Subcutaneous abdominal adipose tissue (tissue), 5 donors: ENCODE results near the gene FBXL20.
"Not testable (repeated sequence)": the region's sequence is repeated elsewhere in the genome, so short reads cannot be mapped to it uniquely, and the experiment has no call there.

Experiments
- H3K27ac ChIP-seq: one replicate; pipeline ENCODE4 v1.7.0; 2013; ENCODE audit warnings: low read depth, mild to moderate bottlenecking, inconsistent platforms, low read length, moderate library complexity
- H3K27me3 ChIP-seq, 5 donors: one replicate each; pipeline ENCODE4 v1.7.0; 2013; ENCODE audit warnings: low read length in 5 of 5, inconsistent platforms in 1 of 5; ENCODE audit not compliant: control insufficient read depth in 5 of 5, insufficient read depth in 4 of 5
- H3K36me3 ChIP-seq, 5 donors: one replicate each; pipeline ENCODE4 v1.7.0; 2013; ENCODE audit warnings: low read length in 5 of 5; ENCODE audit not compliant: control insufficient read depth in 5 of 5, insufficient read depth in 5 of 5
- H3K4me1 ChIP-seq, 5 donors: one replicate each; pipeline ENCODE4 v1.7.0; 2013; ENCODE audit warnings: low read length in 5 of 5, mild to moderate bottlenecking in 3 of 5, moderate library complexity in 1 of 5; ENCODE audit not compliant: control insufficient read depth in 5 of 5, insufficient read depth in 5 of 5
- H3K4me3 ChIP-seq, 5 donors: one replicate each; pipeline ENCODE4 v1.7.0; 2013; ENCODE audit warnings: low read length in 5 of 5, low read depth in 1 of 5
- H3K9ac ChIP-seq, 5 donors: one replicate each; pipeline ENCODE4 v1.7.0; 2013; ENCODE audit warnings: low read length in 5 of 5, mild to moderate bottlenecking in 4 of 5, moderate library complexity in 3 of 5
- H3K9me3 ChIP-seq, 5 donors: one replicate each; pipeline ENCODE4 v1.7.0; 2013; ENCODE audit warnings: low read length in 5 of 5; ENCODE audit not compliant: control insufficient read depth in 5 of 5
- donor health status: healthy.
- donor health status: healthy.
- donor health status: healthy.
- donor health status: healthy.
- donor health status: healthy.

Gene FBXL20

GRCh38 chr17:39401412-39402243 lies at the start of gene FBXL20:
TSS of gene FBXL20 (minus strand) at chr17:39401626. CDS start at chr17:39401402, 224 bp downstream.
- Histone ChIP-seq H3K27me3 (no peaks in the 10 kb centered on the region), H3K4me3 (peak within 1 kb of the TSS; percentile 88 to 99 (median 96)), H3K9ac (peak within 1 kb of the TSS; percentile 69 to 94 (median 83)), H3K4me1 (peaks cover 0 to 26% (median 17%) of the 10 kb centered on the region in 5 donors), H3K9me3 (no peaks in the 10 kb centered on the region), H3K27ac (peak within 1 kb of the TSS; percentile 86), H3K36me3 (peaks cover 0 to 10% (median 4%) of the 10 kb centered on the region in 5 donors)

- Histone ChIP-seq H3K4me3 (peak within 1 kb of the TSS; percentile 83 to 98 (median 97)), H3K9ac (peak within 1 kb of the TSS; percentile 74 to 97 (median 89)), H3K9me3 (no peaks in the 10 kb centered on the region), H3K36me3 (peaks cover 7 to 19% (median 11%) of the 10 kb centered on the region in 5 donors), H3K27ac (peak within 1 kb of the TSS; percentile 92), H3K4me1 (peaks cover 4 to 17% (median 14%) of the 10 kb centered on the region in 5 donors), H3K27me3 (no peaks in the 10 kb centered on the region)
Observed at GRCh38 chr17:39450847-39451581, 49.6 kb upstream of the FBXL20 start, which contains the start of gene MED1. TSS of gene MED1 (minus strand) at chr17:39451263. CDS start at chr17:39451062, 201 bp downstream.

- Histone ChIP-seq H3K9ac (peak overlapping the region in 4 of 5 donors; percentile 74 to 97 (median 88)), H3K27me3 (no peaks in the 10 kb centered on the region), H3K9me3 (no peaks in the 10 kb centered on the region), H3K4me3 (peak overlapping the region; percentile 83 to 98 (median 97)), H3K36me3 (peaks cover 7 to 29% (median 18%) of the 10 kb centered on the region in 5 donors), H3K27ac (no peak overlapping the region), H3K4me1 (peaks cover 4 to 17% (median 14%) of the 10 kb centered on the region in 5 donors)
Observed at GRCh38 chr17:39450051-39450450, 48.6 kb upstream of the FBXL20 start.

- Histone ChIP-seq H3K4me3 (no peak overlapping the region), H3K9me3 (no peaks in the 10 kb centered on the region), H3K27me3 (no peaks in the 10 kb centered on the region), H3K27ac (no peak overlapping the region), H3K4me1 (peaks cover 4 to 17% (median 14%) of the 10 kb centered on the region in 5 donors), H3K36me3 (peaks cover 14 to 50% (median 32%) of the 10 kb centered on the region in 5 donors), H3K9ac (no peak overlapping the region)
Observed at GRCh38 chr17:39447561-39447960, 46.1 kb upstream of the FBXL20 start.

- Histone ChIP-seq H3K27ac (no peak overlapping the region), H3K36me3 (peaks cover 33 to 87% (median 57%) of the 10 kb centered on the region in 5 donors), H3K4me1 (no peaks in the 10 kb centered on the region), H3K9me3 (no peaks in the 10 kb centered on the region), H3K9ac (no peak overlapping the region), H3K4me3 (no peak overlapping the region), H3K27me3 (no peaks in the 10 kb centered on the region)
Observed at GRCh38 chr17:39443326-39443725, 41.9 kb upstream of the FBXL20 start.

GRCh38 chr17:39439868-39440267 lies 38.4 kb upstream of the FBXL20 start:
- H3K4me1 ChIP-seq, H3K9ac ChIP-seq, H3K9me3 ChIP-seq, H3K4me3 ChIP-seq, H3K27me3 ChIP-seq, H3K27ac ChIP-seq: not testable (repeated sequence)
- peaks cover 34 to 86% (median 54%) of the 10 kb centered on the region in 5 donors for H3K36me3 ChIP-seq

- Histone ChIP-seq H3K9ac (no peak overlapping the region), H3K9me3 (no peaks in the 10 kb centered on the region), H3K4me3 (no peak overlapping the region), H3K36me3 (peaks cover 20 to 91% (median 60%) of the 10 kb centered on the region in 5 donors), H3K4me1 (no peaks in the 10 kb centered on the region), H3K27ac (no peak overlapping the region), H3K27me3 (no peaks in the 10 kb centered on the region)
Observed at GRCh38 chr17:39429600-39429999, 28.2 kb upstream of the FBXL20 start.

GRCh38 chr17:39416141-39416540 lies 14.7 kb upstream of the FBXL20 start:
- Histone ChIP-seq H3K9ac (no peak overlapping the region), H3K27ac (no peak overlapping the region), H3K36me3 (peaks cover 11 to 81% (median 65%) of the 10 kb centered on the region in 5 donors), H3K27me3 (no peaks in the 10 kb centered on the region), H3K4me3 (no peak overlapping the region), H3K9me3 (no peaks in the 10 kb centered on the region), H3K4me1 (no peaks in the 10 kb centered on the region)

GRCh38 chr17:39410279-39410678 lies 8.9 kb upstream of the FBXL20 start:
- Histone ChIP-seq H3K27me3 (no peaks in the 10 kb centered on the region), H3K27ac (no peak overlapping the region), H3K9ac (no peak overlapping the region), H3K4me1 (no peaks in the 10 kb centered on the region), H3K36me3 (peaks cover 20 to 74% (median 62%) of the 10 kb centered on the region in 5 donors), H3K4me3 (no peak overlapping the region), H3K9me3 (no peaks in the 10 kb centered on the region)

GRCh38 chr17:39408360-39408759 lies 6.9 kb upstream of the FBXL20 start:
- peaks cover 20 to 59% (median 48%) of the 10 kb centered on the region in 5 donors for H3K36me3 ChIP-seq
- H3K4me3 ChIP-seq = no peak overlapping the region

More at GRCh38 chr17:39408360-39408759, 6.9 kb upstream of the FBXL20 start:
- Histone ChIP-seq H3K9ac (no peak overlapping the region), H3K4me1 (no peaks in the 10 kb centered on the region), H3K27ac (no peak overlapping the region), H3K9me3 (no peaks in the 10 kb centered on the region), H3K27me3 (no peaks in the 10 kb centered on the region)
